Measurements from ENCODE around the gene PNMA8C. TPM values are rescaled to one million over a fixed set of nuclear protein-coding genes. Genes with fewer than 3 reads are reported as not detected.
A peak's percentile ranks its signal among the peaks of the same experiment; 100 is the strongest.

PNMA8C gene
- polyA plus RNA-seq, 2 of the 4 experiments (the other 2 are of a cell fraction), result 0.01 TPM; not detected in 1

DNA sequence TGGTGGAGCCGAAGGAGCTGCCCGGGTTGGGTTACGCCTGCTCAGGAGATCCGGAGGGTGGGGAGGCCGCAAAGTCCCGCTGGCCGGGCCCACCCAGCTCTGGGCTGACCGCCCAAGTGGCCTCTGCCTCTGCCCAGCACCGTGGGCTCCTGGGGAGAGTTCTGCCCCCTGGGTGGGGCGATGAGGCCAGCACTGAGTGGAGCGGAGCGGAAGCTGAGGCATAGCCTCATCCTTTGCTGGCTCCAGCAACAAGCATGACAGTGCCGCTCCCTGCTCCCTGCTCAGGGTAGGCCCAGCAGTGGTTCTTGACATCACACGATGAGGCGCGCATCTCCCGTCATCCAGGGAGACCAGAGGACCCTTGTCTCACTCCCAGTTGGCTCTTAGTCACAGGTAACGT is 37.9 kb downstream of the PNMA8C start:
- FAIRE-seq, result no peak
- Histone ChIP-seq H3K27ac (no peak overlapping the region), H3K9me3 (peaks cover 6% of the 10 kb centered on the region; the same call in 1 of the 3 replicates), H3K4me1 (no peaks in the 10 kb centered on the region), H3K4me3 (no peak overlapping the region), H3K4me2 (no peak overlapping the region)
- TF ChIP-seq ZC3H11A (IDR thresholded peaks at IDR 0.05) (no peak), NFE2L2 (conservative IDR thresholded peaks at IDR 0.05; ENCODE audit: low read length) (no peak), ZNF302 (CRISPR knock-in tag; IDR thresholded peaks at IDR 0.05) (no peak), POLR2AphosphoS2 (conservative IDR thresholded peaks at IDR 0.05; ENCODE audit: low read length) (no peak), CEBPB (IDR thresholded peaks at IDR 0.05) (no peak), FOXS1 (CRISPR knock-in tag; IDR thresholded peaks at IDR 0.05) (no peak), FOSB (CRISPR knock-in tag; IDR thresholded peaks at IDR 0.05) (no peak), RFX5 (IDR thresholded peaks at IDR 0.05) (no peak), HOXA7 (CRISPR knock-in tag; IDR thresholded peaks at IDR 0.05) (no peak), HOXB13 (CRISPR knock-in tag; IDR thresholded peaks at IDR 0.05; ENCODE audit: low read depth) (no peak), CHD4 (IDR thresholded peaks at IDR 0.05; ENCODE audit: borderline replicate concordance) (no peak), PHF8 (IDR thresholded peaks at IDR 0.05; ENCODE audit: borderline replicate concordance, low read depth) (no peak), CBX8 (IDR thresholded peaks at IDR 0.05) (no peak), HEYL (CRISPR knock-in tag; IDR thresholded peaks at IDR 0.05) (no peak), JUN (IDR thresholded peaks at IDR 0.05) (no peak)
- TF ChIP-seq, protein P1, sequence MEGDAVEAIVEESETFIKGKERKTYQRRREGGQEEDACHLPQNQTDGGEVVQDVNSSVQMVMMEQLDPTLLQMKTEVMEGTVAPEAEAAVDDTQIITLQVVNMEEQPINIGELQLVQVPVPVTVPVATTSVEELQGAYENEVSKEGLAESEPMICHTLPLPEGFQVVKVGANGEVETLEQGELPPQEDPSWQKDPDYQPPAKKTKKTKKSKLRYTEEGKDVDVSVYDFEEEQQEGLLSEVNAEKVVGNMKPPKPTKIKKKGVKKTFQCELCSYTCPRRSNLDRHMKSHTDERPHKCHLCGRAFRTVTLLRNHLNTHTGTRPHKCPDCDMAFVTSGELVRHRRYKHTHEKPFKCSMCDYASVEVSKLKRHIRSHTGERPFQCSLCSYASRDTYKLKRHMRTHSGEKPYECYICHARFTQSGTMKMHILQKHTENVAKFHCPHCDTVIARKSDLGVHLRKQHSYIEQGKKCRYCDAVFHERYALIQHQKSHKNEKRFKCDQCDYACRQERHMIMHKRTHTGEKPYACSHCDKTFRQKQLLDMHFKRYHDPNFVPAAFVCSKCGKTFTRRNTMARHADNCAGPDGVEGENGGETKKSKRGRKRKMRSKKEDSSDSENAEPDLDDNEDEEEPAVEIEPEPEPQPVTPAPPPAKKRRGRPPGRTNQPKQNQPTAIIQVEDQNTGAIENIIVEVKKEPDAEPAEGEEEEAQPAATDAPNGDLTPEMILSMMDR (IDR thresholded peaks at IDR 0.05), result no peak
- TF ChIP-seq, protein P2, sequence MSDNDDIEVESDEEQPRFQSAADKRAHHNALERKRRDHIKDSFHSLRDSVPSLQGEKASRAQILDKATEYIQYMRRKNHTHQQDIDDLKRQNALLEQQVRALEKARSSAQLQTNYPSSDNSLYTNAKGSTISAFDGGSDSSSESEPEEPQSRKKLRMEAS (IDR thresholded peaks at IDR 0.05), result no peak
- TF ChIP-seq, protein P3, sequence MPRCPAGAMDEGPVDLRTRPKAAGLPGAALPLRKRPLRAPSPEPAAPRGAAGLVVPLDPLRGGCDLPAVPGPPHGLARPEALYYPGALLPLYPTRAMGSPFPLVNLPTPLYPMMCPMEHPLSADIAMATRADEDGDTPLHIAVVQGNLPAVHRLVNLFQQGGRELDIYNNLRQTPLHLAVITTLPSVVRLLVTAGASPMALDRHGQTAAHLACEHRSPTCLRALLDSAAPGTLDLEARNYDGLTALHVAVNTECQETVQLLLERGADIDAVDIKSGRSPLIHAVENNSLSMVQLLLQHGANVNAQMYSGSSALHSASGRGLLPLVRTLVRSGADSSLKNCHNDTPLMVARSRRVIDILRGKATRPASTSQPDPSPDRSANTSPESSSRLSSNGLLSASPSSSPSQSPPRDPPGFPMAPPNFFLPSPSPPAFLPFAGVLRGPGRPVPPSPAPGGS (IDR thresholded peaks at IDR 0.05), result no peak
- ChIA-PET CTCF (interaction anchor here (0.6 to 30.8 kb wide), 9 partner anchors 9 to 442 kb away, joined by 3 to 501 read pairs (median 14); no protein-coding TSS in a partner anchor), POLR2A (no interaction called here)
- DNase-seq (ENCODE audit: low read depth in 1 of 2, low spot score in 1 of 2), result no peak
- no peak for ATAC-seq
- 97% methylated on average over 18 of the region's 18 CpGs for WGBS (ENCODE audit: missing lambda C conversion rate)

DNA sequence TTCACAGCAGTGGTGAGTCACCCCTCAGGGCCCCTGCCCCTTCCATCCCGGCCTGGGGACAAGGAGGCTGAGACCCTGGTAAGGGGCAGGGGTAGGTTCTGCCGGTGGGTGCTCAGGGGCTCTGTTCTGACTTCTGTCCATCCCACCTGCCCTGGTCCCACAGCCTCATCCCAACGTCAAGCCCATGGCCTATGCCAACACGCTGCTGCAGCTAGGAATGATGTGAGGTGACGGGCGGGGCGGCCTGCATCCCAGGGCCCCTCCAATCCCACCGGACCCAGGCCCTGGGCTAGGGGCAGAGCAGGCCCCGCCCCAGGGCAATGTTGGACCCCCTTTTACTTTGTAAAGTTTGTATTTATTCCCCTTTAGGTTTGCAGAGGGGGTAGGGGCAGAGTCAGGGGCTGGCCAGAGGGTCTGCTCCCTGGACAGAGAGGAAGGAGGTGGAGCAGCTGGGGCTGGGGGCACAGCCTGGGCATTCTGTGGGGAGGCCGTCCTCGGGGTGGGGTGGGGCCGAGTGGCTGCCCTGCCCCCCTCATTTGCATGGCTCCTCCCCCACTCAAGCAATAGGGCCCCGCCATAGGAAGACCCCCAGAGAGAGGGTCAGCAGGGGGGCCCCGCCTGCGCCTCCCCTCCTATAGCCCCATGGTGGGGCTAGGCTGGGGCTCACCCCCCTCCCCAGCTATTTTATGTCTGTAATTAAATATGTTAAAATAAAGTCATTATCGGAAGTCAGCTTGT is 38.4 kb downstream of the PNMA8C start:
- Histone ChIP-seq H3K27ac (no peak overlapping the region), H3K4me3 (no peak overlapping the region), H3K4me1 (no peaks in the 10 kb centered on the region), H3K9me3 (peaks cover 6% of the 10 kb centered on the region; the same call in 1 of the 3 replicates), H3K4me2 (no peak overlapping the region)
- POLR2A ChIA-PET, result no interaction called here
- FAIRE-seq (no peak), DNase-seq (ENCODE audit: low read depth in 1 of 2, low spot score in 1 of 2) (no peak), ATAC-seq (peak in 1 of 2 experiments; percentile 5; a peak in 2 of 6 replicates)
- 95% methylated on average over 13 of the region's 16 CpGs for WGBS (ENCODE audit: missing lambda C conversion rate)
- no peak for TF ChIP-seq FOSL2 (IDR thresholded peaks at IDR 0.05)
- peak; percentile 8; the same call in 1 of the 2 replicates for TF ChIP-seq FOSL2 (CRISPR knock-in tag; IDR thresholded peaks at IDR 0.05)
- TF ChIP-seq, protein P3 (IDR thresholded peaks at IDR 0.05), result no peak
- CTCF ChIA-PET, result interaction anchor here (0.6 to 30.8 kb wide), 12 partner anchors 9 to 443 kb away, joined by 3 to 501 read pairs (median 10); no protein-coding TSS in a partner anchor
